Measurements from ENCODE around the gene TTLL13. TPM values are rescaled to one million over a fixed set of nuclear protein-coding genes. Genes with fewer than 3 reads are reported as not detected.

The TTLL13 gene
- total RNA-seq, 2 donors from 2014 or later: 0.15 to 0.46 TPM

GRCh38 chr15:90212221-90213098 is 36.9 kb upstream of the TTLL13 start:
- Histone ChIP-seq H3K4me3 (ENCODE audit: low read length) (no peak overlapping the region), H3K27ac (ENCODE audit: low read depth, low read length) (no peak overlapping the region), H3K9ac (ENCODE audit: extremely low read depth, low read length, poor library complexity, severe bottlenecking) (no peak overlapping the region), H3K36me3 (ENCODE audit: control insufficient read depth, insufficient read depth, low read length) (no peaks in the 10 kb centered on the region), H3K27me3 (ENCODE audit: control insufficient read depth, insufficient read depth, low read length, poor library complexity, severe bottlenecking) (no peaks in the 10 kb centered on the region), H3K9me3 (ENCODE audit: control insufficient read depth, low read length) (no peaks in the 10 kb centered on the region), H3K4me1 (ENCODE audit: control insufficient read depth, insufficient read depth, low read length) (peaks cover 5% of the 10 kb centered on the region)
- Mint-ChIP-seq H3K27ac (peak overlapping the region; percentile 21), H3K9me3 (no peaks in the 10 kb centered on the region), H3K36me3 (ENCODE audit: low read depth) (peaks cover 6% of the 10 kb centered on the region), H3K4me1 (no peaks in the 10 kb centered on the region), H3K4me3 (no peak overlapping the region), H3K27me3 (ENCODE audit: insufficient read depth) (no peaks in the 10 kb centered on the region)
- DNase-seq: no peak
- 94 to 97% methylated on average over 26 to 34 of the region's 35 CpGs for WGBS, 2 experiments (ENCODE audit: insufficient coverage in 1 of 2, insufficient read length in 1 of 2)
- no peak for TF ChIP-seq CTCF (conservative IDR thresholded peaks at IDR 0.05)

GRCh38 chr15:90213122-90213817 is 36.1 kb upstream of the TTLL13 start:
- H3K27ac ChIP-seq (ENCODE audit: low read depth, low read length): no peak overlapping the region
- H3K36me3 Mint-ChIP-seq (ENCODE audit: low read depth): peaks cover 5% of the 10 kb centered on the region
- H3K27ac Mint-ChIP-seq: peak overlapping the region; percentile 26
- H3K36me3 ChIP-seq (ENCODE audit: control insufficient read depth, insufficient read depth, low read length): no peaks in the 10 kb centered on the region
- H3K9ac ChIP-seq (ENCODE audit: extremely low read depth, low read length, poor library complexity, severe bottlenecking): no peak overlapping the region
- DNase-seq: no peak
- no peaks in the 10 kb centered on the region for H3K9me3 ChIP-seq (ENCODE audit: control insufficient read depth, low read length)
- H3K4me3 Mint-ChIP-seq: no peak overlapping the region
- H3K4me3 ChIP-seq (ENCODE audit: low read length): no peak overlapping the region
- no peak for TF ChIP-seq CTCF (conservative IDR thresholded peaks at IDR 0.05)
- H3K27me3 ChIP-seq (ENCODE audit: control insufficient read depth, insufficient read depth, low read length, poor library complexity, severe bottlenecking): no peaks in the 10 kb centered on the region
- H3K27me3 Mint-ChIP-seq (ENCODE audit: insufficient read depth): no peaks in the 10 kb centered on the region
- no peaks in the 10 kb centered on the region for H3K4me1 Mint-ChIP-seq
- peaks cover 5% of the 10 kb centered on the region for H3K4me1 ChIP-seq (ENCODE audit: control insufficient read depth, insufficient read depth, low read length)
- no peaks in the 10 kb centered on the region for H3K9me3 Mint-ChIP-seq
- WGBS, 2 experiments (ENCODE audit: insufficient coverage in 1 of 2, insufficient read length in 1 of 2): 87 to 91% methylated on average over 11 of the region's 12 CpGs

- no peak overlapping the region for H3K9ac ChIP-seq (ENCODE audit: extremely low read depth, low read length, poor library complexity, severe bottlenecking)
- no peaks in the 10 kb centered on the region for H3K27me3 ChIP-seq (ENCODE audit: control insufficient read depth, insufficient read depth, low read length, poor library complexity, severe bottlenecking)
- H3K4me3 ChIP-seq (ENCODE audit: low read length): no peak overlapping the region
- Mint-ChIP-seq H3K4me1 (no peaks in the 10 kb centered on the region), H3K4me3 (no peak overlapping the region), H3K36me3 (ENCODE audit: low read depth) (peaks cover 5% of the 10 kb centered on the region), H3K27ac (peak overlapping the region; percentile 26), H3K9me3 (no peaks in the 10 kb centered on the region), H3K27me3 (ENCODE audit: insufficient read depth) (no peaks in the 10 kb centered on the region)
- DNase-seq: no peak
- H3K27ac ChIP-seq (ENCODE audit: low read depth, low read length): no peak overlapping the region
- H3K9me3 ChIP-seq (ENCODE audit: control insufficient read depth, low read length): no peaks in the 10 kb centered on the region
- 93% methylated on average over 9 to 11 of the region's 11 CpGs for WGBS, 2 experiments (ENCODE audit: insufficient coverage in 1 of 2, insufficient read length in 1 of 2)
- TF ChIP-seq CTCF (conservative IDR thresholded peaks at IDR 0.05): no peak
- peaks cover 5% of the 10 kb centered on the region for H3K4me1 ChIP-seq (ENCODE audit: control insufficient read depth, insufficient read depth, low read length)
- H3K36me3 ChIP-seq (ENCODE audit: control insufficient read depth, insufficient read depth, low read length): no peaks in the 10 kb centered on the region
These were observed 35.5 kb upstream of the TTLL13 start for GRCh38 chr15:90213818-90214204.

All from endodermal cell (in vitro differentiated cells).